ENCODE results near the gene TRIM17.

The TRIM17 gene

GRCh38 chr1:228445490-228445842 is 28.8 kb upstream of the TRIM17 start:
- H3K27me3 ChIP-seq (ENCODE audit: insufficient read depth, low read length, poor library complexity, severe bottlenecking), result no peaks in the 10 kb centered on the region
- no peaks in the 10 kb centered on the region for H3K4me1 ChIP-seq (ENCODE audit: insufficient read depth, low read length, poor library complexity, severe bottlenecking)
- H2AFZ ChIP-seq (ENCODE audit: low read length), result no peak overlapping the region
- H3K4me3 ChIP-seq (ENCODE audit: low read length, poor library complexity, severe bottlenecking), result no peak overlapping the region
- no peaks in the 10 kb centered on the region for H3K36me3 ChIP-seq (ENCODE audit: insufficient read depth, low read length)
- no peaks in the 10 kb centered on the region for H3K79me2 ChIP-seq (ENCODE audit: insufficient read depth, low read length)
- H3F3A ChIP-seq (ENCODE audit: low read depth), result no peaks in the 10 kb centered on the region
- no peak overlapping the region for H3K4me2 ChIP-seq (ENCODE audit: low read depth, low read length, poor library complexity, severe bottlenecking)
- H3K9me2 ChIP-seq (replicated peaks; ENCODE audit: low read depth, low read length), result no peaks in the 10 kb centered on the region
- no peak overlapping the region for H3K9ac ChIP-seq (ENCODE audit: low read depth, low read length, poor library complexity, severe bottlenecking)
- no peaks in the 10 kb centered on the region for H3K9me3 ChIP-seq (ENCODE audit: insufficient read depth, low read depth, low read length)
- TF ChIP-seq CTCF (conservative IDR thresholded peaks at IDR 0.05; ENCODE audit: low read length) (no peak), EZH2phosphoT487 (IDR thresholded peaks at IDR 0.05; ENCODE audit: borderline replicate concordance) (no peak)
- H4K20me1 ChIP-seq (ENCODE audit: insufficient read depth, low read length, poor library complexity, severe bottlenecking), result no peaks in the 10 kb centered on the region

- Histone ChIP-seq H2AFZ (ENCODE audit: low read length) (no peak overlapping the region), H4K20me1 (ENCODE audit: insufficient read depth, low read length, poor library complexity, severe bottlenecking) (no peaks in the 10 kb centered on the region), H3K36me3 (ENCODE audit: insufficient read depth, low read length) (no peaks in the 10 kb centered on the region), H3K79me2 (ENCODE audit: insufficient read depth, low read length) (no peaks in the 10 kb centered on the region), H3K9me3 (ENCODE audit: insufficient read depth, low read depth, low read length) (no peaks in the 10 kb centered on the region), H3K4me2 (ENCODE audit: low read depth, low read length, poor library complexity, severe bottlenecking) (no peak overlapping the region), H3K9me2 (replicated peaks; ENCODE audit: low read depth, low read length) (no peaks in the 10 kb centered on the region), H3K4me3 (ENCODE audit: low read length, poor library complexity, severe bottlenecking) (no peak overlapping the region), H3K9ac (ENCODE audit: low read depth, low read length, poor library complexity, severe bottlenecking) (no peak overlapping the region), H3F3A (ENCODE audit: low read depth) (no peaks in the 10 kb centered on the region), H3K4me1 (ENCODE audit: insufficient read depth, low read length, poor library complexity, severe bottlenecking) (no peaks in the 10 kb centered on the region), H3K27me3 (ENCODE audit: insufficient read depth, low read length, poor library complexity, severe bottlenecking) (no peaks in the 10 kb centered on the region)
- TF ChIP-seq CTCF (conservative IDR thresholded peaks at IDR 0.05; ENCODE audit: low read length) (no peak), EZH2phosphoT487 (IDR thresholded peaks at IDR 0.05; ENCODE audit: borderline replicate concordance) (no peak)
Observed at GRCh38 chr1:228443395-228443794, 26.7 kb upstream of the TRIM17 start.

- Histone ChIP-seq H3K9me3 (ENCODE audit: insufficient read depth, low read depth, low read length) (no peaks in the 10 kb centered on the region), H3K79me2 (ENCODE audit: insufficient read depth, low read length) (no peaks in the 10 kb centered on the region), H3K9me2 (replicated peaks; ENCODE audit: low read depth, low read length) (no peaks in the 10 kb centered on the region), H3K9ac (ENCODE audit: low read depth, low read length, poor library complexity, severe bottlenecking) (no peak overlapping the region), H3K4me3 (ENCODE audit: low read length, poor library complexity, severe bottlenecking) (no peak overlapping the region), H4K20me1 (ENCODE audit: insufficient read depth, low read length, poor library complexity, severe bottlenecking) (no peaks in the 10 kb centered on the region), H3F3A (ENCODE audit: low read depth) (no peaks in the 10 kb centered on the region), H2AFZ (ENCODE audit: low read length) (no peak overlapping the region), H3K27me3 (ENCODE audit: insufficient read depth, low read length, poor library complexity, severe bottlenecking) (no peaks in the 10 kb centered on the region), H3K4me1 (ENCODE audit: insufficient read depth, low read length, poor library complexity, severe bottlenecking) (no peaks in the 10 kb centered on the region), H3K4me2 (ENCODE audit: low read depth, low read length, poor library complexity, severe bottlenecking) (no peak overlapping the region), H3K36me3 (ENCODE audit: insufficient read depth, low read length) (no peaks in the 10 kb centered on the region)
- TF ChIP-seq EZH2phosphoT487 (IDR thresholded peaks at IDR 0.05; ENCODE audit: borderline replicate concordance), result no peak
- no peak for TF ChIP-seq CTCF (conservative IDR thresholded peaks at IDR 0.05; ENCODE audit: low read length)
Observed at GRCh38 chr1:228440761-228441500, 24.3 kb upstream of the TRIM17 start.

Data from Loucy (cell line).